SK-N-SH (cell line): ENCODE measurements around the gene GNAI3. TPM values are rescaled to one million over a fixed set of nuclear protein-coding genes. Genes with fewer than 3 reads are reported as not detected.
A peak's percentile ranks its signal among the peaks of the same experiment; 100 is the strongest.

Experiments
- CTCF ChIA-PET: fragments of 300-600, 350-600 bp; formaldehyde crosslinking; extraction: SDS; loops from one replicate; lab custom pipeline; 2021; lab: Yijun Ruan, JAX
- POLR2A ChIA-PET: fragments of 350-600 bp; sonication (Branson Sonifier 250); formaldehyde crosslinking; extraction: SDS; loops from one replicate; lab custom pipeline; 2020; ENCODE audit warnings: antibody characterized with exemption, inconsistent platforms; lab: Yijun Ruan, JAX
- DNase-seq: peaks from one replicate; pipeline ENCODE4 v3.0.0; 2012
- H2AFZ ChIP-seq: fragments of 200-600 bp; sonication (generic); 2 replicates; pipeline ENCODE4 v1.8.1; 2016; ENCODE audit warnings: antibody characterized with exemption, mild to moderate bottlenecking, low read depth
- H3F3A ChIP-seq: fragments of 200-600 bp; sonication (generic); replicated peaks from 2 replicates; pipeline ENCODE3; 2016; ENCODE audit warnings: antibody characterized with exemption, mild to moderate bottlenecking; ENCODE audit not compliant: insufficient read depth
- H3K27ac ChIP-seq, 2 experiments: fragments of 200-500 bp in 1 of 2; fragments of 200-600 bp in 1 of 2; sonication (Bioruptor generic) in 1 of 2; sonication (generic), shearing (Covaris generic) in 1 of 2; 2 replicates each; pipeline versions ENCODE4 v1.5.1 to v1.6.1; 2014 to 2016; ENCODE audit warnings: low read depth in 2 of 2, inconsistent platforms in 1 of 2, low read length in 1 of 2, mild to moderate bottlenecking in 1 of 2, mixed read lengths in 1 of 2
- H3K27me3 ChIP-seq: fragments of 200-600 bp; sonication (generic), shearing (Covaris generic); 2 replicates; pipeline ENCODE4 v1.6.1; 2016; ENCODE audit warnings: mixed run types; ENCODE audit not compliant: insufficient read depth
- H3K36me3 ChIP-seq, 2 experiments: fragments of 200-500 bp in 1 of 2; fragments of 200-600 bp in 1 of 2; sonication (Bioruptor generic) in 1 of 2; sonication (generic) in 1 of 2; replicated peaks in 1 of 2; 2 replicates each; pipeline versions ENCODE3 to v1.5.1; 2014 to 2016; ENCODE audit warnings: low read length in 1 of 2, mild to moderate bottlenecking in 1 of 2; ENCODE audit not compliant: insufficient read depth in 2 of 2, control insufficient read depth in 1 of 2
- H3K4me1 ChIP-seq, 2 experiments: fragments of 200-500 bp in 1 of 2; fragments of 200-600 bp in 1 of 2; sonication (Bioruptor generic) in 1 of 2; sonication (generic), shearing (Covaris generic) in 1 of 2; 2 replicates each; pipeline versions ENCODE4 v1.5.1 to v1.6.1; 2014 to 2016; ENCODE audit warnings: low read depth in 1 of 2, low read length in 1 of 2, mixed run types in 1 of 2; ENCODE audit not compliant: insufficient read depth in 2 of 2, control insufficient read depth in 1 of 2
- H3K4me2 ChIP-seq: fragments of 200-600 bp; sonication (generic), shearing (Covaris generic); 2 replicates; pipeline ENCODE4 v1.6.1; 2017; ENCODE audit warnings: mixed run types
- H3K4me3 ChIP-seq, 2 experiments: fragments of 200-500 bp in 1 of 2; fragments of 200-600 bp in 1 of 2; sonication (Bioruptor generic) in 1 of 2; sonication (generic), shearing (Covaris generic) in 1 of 2; 2 replicates each; pipeline versions ENCODE4 v1.5.1 to v1.8.1; 2014 to 2016; ENCODE audit warnings: low read depth in 2 of 2, inconsistent platforms in 1 of 2, low read length in 1 of 2, mild to moderate bottlenecking in 1 of 2, mixed read lengths in 1 of 2, moderate library complexity in 1 of 2
- H3K79me2 ChIP-seq: fragments of 200-600 bp; sonication (generic); 2 replicates; pipeline ENCODE4 v1.8.1; 2017; ENCODE audit warnings: mild to moderate bottlenecking; ENCODE audit not compliant: insufficient read depth
- H3K9ac ChIP-seq: fragments of 200-600 bp; sonication (generic); 2 replicates; pipeline ENCODE4 v1.6.1; 2017; ENCODE audit warnings: mixed run types
- H3K9me2 ChIP-seq: fragments of 200-600 bp; sonication (generic); 2 replicates; pipeline ENCODE4 v1.6.1; 2017; ENCODE audit warnings: mixed run types
- H3K9me3 ChIP-seq: fragments of 200-600 bp; sonication (generic); 2 replicates; pipeline ENCODE4 v1.6.1; 2017; ENCODE audit warnings: mixed run types, mild to moderate bottlenecking, moderate library complexity
- H4K20me1 ChIP-seq: fragments of 200-600 bp; sonication (generic); 2 replicates; pipeline ENCODE4 v1.6.1; 2017; ENCODE audit warnings: mild to moderate bottlenecking, mixed run types; ENCODE audit not compliant: insufficient read depth
- EP300 ChIP-seq, 2 experiments: IDR thresholded peaks; 2 replicates each; pipeline versions ENCODE4 v1.4.0 to v1.6.1; 2012; ENCODE audit warnings: borderline replicate concordance in 1 of 2, low read depth in 1 of 2, low read length in 1 of 2
- EZH2phosphoT487 ChIP-seq: fragments of 200-600 bp; sonication (generic); IDR thresholded peaks from 2 replicates; pipeline ENCODE4 v1.6.1; 2017; ENCODE audit warnings: low read depth, mixed run types, mild to moderate bottlenecking, antibody characterized with exemption, moderate library complexity, borderline replicate concordance
- FOSL2 ChIP-seq: IDR thresholded peaks from 2 replicates; pipeline ENCODE4 v1.4.0; 2012; ENCODE audit warnings: low read depth, mild to moderate bottlenecking, moderate library complexity, borderline replicate concordance
- FOXM1 ChIP-seq: IDR thresholded peaks from 2 replicates; pipeline ENCODE4 v1.4.0; 2012; ENCODE audit warnings: low read depth, mild to moderate bottlenecking
- GATA2 ChIP-seq: sonication (generic); formaldehyde crosslinking; IDR thresholded peaks from 2 replicates; pipeline ENCODE4 v1.5.0; 2020; ENCODE audit warnings: mild to moderate bottlenecking, missing genetic modification reagents
- NFIC ChIP-seq: IDR thresholded peaks from 2 replicates; pipeline ENCODE4 v1.4.0; 2012; ENCODE audit warnings: borderline replicate concordance
- POLR2AphosphoS5 ChIP-seq: IDR thresholded peaks from 2 replicates; pipeline ENCODE4 v1.6.1; 2012; ENCODE audit warnings: low read depth, low read length
- RAD21 ChIP-seq: IDR thresholded peaks from 2 replicates; pipeline ENCODE4 v1.6.1; 2012; ENCODE audit warnings: mild to moderate bottlenecking, low read length
- RXRA ChIP-seq: IDR thresholded peaks from 2 replicates; pipeline ENCODE4 v1.4.0; 2012; ENCODE audit warnings: low read depth, mild to moderate bottlenecking, borderline replicate concordance
- SIN3A ChIP-seq: IDR thresholded peaks from 2 replicates; pipeline ENCODE4 v1.6.1; 2012; ENCODE audit warnings: low read depth, mild to moderate bottlenecking, low read length, moderate library complexity, borderline replicate concordance
- TAF1 ChIP-seq: IDR thresholded peaks from 2 replicates; pipeline ENCODE4 v1.6.1; 2012; ENCODE audit warnings: low read depth, mild to moderate bottlenecking, low read length, moderate library complexity, borderline replicate concordance
- TCF12 ChIP-seq: IDR thresholded peaks from 2 replicates; pipeline ENCODE4 v1.4.0; 2012
- WGBS: methylation state at CpG from one replicate; pipeline ENCODE4 v1.1.6; 2017; ENCODE audit warnings: low lambda C conversion rate; 5-methylcytosine and 5-hydroxymethylcytosine counted together
- polyA plus RNA-seq, 3 experiments: library from polyadenylated mRNA; depleted of rRNA; stranded (reverse); fragments of >200 nt; gene quantifications; 2 replicates each; pipeline ENCODE4 v1.2.3, GENCODE V29; 2012
- TF ChIP-seq, protein P1 (sequence below): IDR thresholded peaks from 2 replicates; pipeline ENCODE4; 2012
- TF ChIP-seq, protein P2 (sequence below): fragments of 150-350 bp; IDR thresholded peaks from 2 replicates; pipeline ENCODE4 v1.6.1; 2016; ENCODE audit warnings: mild to moderate bottlenecking, low read depth, low read length
- TF ChIP-seq, protein P3 (sequence below): IDR thresholded peaks from 2 replicates; pipeline ENCODE4 v1.4.0; 2012; ENCODE audit warnings: low read depth
- TF ChIP-seq, protein P4 (sequence below): IDR thresholded peaks from 2 replicates; pipeline ENCODE4 v1.6.1; 2012; ENCODE audit warnings: mild to moderate bottlenecking, low read depth, low read length, moderate library complexity

Gene GNAI3
- polyA plus RNA-seq, 1 of the 3 experiments (the other 2 are of a cell fraction), result 4.0 TPM

DNA sequence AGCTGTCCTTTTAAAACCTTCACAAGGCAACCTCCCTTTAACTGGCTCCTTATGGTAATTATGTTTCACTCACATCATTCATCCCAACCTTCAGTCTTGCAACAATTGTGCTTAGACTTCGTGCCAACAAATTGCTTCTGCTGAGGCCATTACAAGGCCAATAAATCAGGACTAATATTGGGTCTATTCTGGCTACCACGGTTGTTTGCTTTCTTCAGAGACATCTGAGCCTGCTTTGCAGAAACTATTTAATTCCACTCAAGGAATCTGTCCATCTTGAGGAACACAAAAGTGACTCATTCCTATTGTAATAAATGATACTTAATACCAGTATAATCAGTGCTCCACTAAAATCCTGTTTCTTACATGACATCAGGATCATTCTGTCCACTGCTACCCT, 104.9 kb downstream of the GNAI3 start:
- Histone ChIP-seq H3K9me3 (no peaks in the 10 kb centered on the region), H3K27me3 (no peaks in the 10 kb centered on the region), H3K79me2 (no peaks in the 10 kb centered on the region), H3F3A (no peaks in the 10 kb centered on the region), H3K27ac (no peak overlapping the region), H3K36me3 (no peaks in the 10 kb centered on the region), H3K9ac (no peak overlapping the region), H4K20me1 (no peaks in the 10 kb centered on the region), H3K4me3 (no peak overlapping the region), H3K4me2 (peak overlapping the region; percentile 1; the same call in 1 of the 2 replicates), H2AFZ (no peak overlapping the region), H3K4me1 (peaks cover 15 to 30% of the 10 kb centered on the region in 2 experiments), H3K9me2 (no peaks in the 10 kb centered on the region)
- POLR2A ChIA-PET, result no interaction called here
- DNase-seq, result no peak
- TF ChIP-seq NFIC, result peak; percentile 37; the same call in 1 of the 2 replicates
- TF ChIP-seq, protein P1, sequence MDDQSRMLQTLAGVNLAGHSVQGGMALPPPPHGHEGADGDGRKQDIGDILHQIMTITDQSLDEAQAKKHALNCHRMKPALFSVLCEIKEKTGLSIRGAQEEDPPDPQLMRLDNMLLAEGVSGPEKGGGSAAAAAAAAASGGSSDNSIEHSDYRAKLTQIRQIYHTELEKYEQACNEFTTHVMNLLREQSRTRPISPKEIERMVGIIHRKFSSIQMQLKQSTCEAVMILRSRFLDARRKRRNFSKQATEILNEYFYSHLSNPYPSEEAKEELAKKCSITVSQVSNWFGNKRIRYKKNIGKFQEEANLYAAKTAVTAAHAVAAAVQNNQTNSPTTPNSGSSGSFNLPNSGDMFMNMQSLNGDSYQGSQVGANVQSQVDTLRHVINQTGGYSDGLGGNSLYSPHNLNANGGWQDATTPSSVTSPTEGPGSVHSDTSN, result peak; percentile 39; the same call in 1 of the 2 replicates
- peak; percentile 25; the same call in 1 of the 2 replicates for TF ChIP-seq TCF12
- TF ChIP-seq, protein P2, sequence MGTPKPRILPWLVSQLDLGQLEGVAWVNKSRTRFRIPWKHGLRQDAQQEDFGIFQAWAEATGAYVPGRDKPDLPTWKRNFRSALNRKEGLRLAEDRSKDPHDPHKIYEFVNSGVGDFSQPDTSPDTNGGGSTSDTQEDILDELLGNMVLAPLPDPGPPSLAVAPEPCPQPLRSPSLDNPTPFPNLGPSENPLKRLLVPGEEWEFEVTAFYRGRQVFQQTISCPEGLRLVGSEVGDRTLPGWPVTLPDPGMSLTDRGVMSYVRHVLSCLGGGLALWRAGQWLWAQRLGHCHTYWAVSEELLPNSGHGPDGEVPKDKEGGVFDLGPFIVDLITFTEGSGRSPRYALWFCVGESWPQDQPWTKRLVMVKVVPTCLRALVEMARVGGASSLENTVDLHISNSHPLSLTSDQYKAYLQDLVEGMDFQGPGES, result no peak
- TF ChIP-seq FOXM1, result no peak
- no peak for TF ChIP-seq POLR2AphosphoS5
- TF ChIP-seq RXRA, result no peak
- TF ChIP-seq FOSL2, result peak; percentile 10; the same call in 1 of the 2 replicates
- TF ChIP-seq, protein P3, sequence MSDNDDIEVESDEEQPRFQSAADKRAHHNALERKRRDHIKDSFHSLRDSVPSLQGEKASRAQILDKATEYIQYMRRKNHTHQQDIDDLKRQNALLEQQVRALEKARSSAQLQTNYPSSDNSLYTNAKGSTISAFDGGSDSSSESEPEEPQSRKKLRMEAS, result no peak
- CTCF ChIA-PET, result interaction anchor here (1.1 to 11.4 kb wide), 4 partner anchors 15 to 163 kb away, joined by 4 to 297 read pairs (median 130); partner anchors contain the start of gene GPR61
- 23% methylated on average over 2 of the region's 2 CpGs for WGBS

GRCh38 chr1:109654519-109654918, 106.1 kb downstream of the GNAI3 start:
- no peak overlapping the region for H3K9ac ChIP-seq
- no peak for DNase-seq
- POLR2A ChIA-PET, result interaction anchor here (3.3 kb wide), 1 partner anchor 106 kb away, joined by 13 read pairs; the partner anchor contains the start of gene GNAI3
- TF ChIP-seq, protein P1, result no peak
- TF ChIP-seq, protein P2, result no peak
- TF ChIP-seq EZH2phosphoT487 (no peak), RAD21 (no peak), GATA2 (no peak), SIN3A (no peak), RXRA (no peak), FOSL2 (no peak), EP300 (IDR thresholded peaks at IDR 0.05; ENCODE audit: borderline replicate concordance in 1 of 2, low read depth in 1 of 2, low read length in 1 of 2) (no peak), TAF1 (no peak)
- TF ChIP-seq, protein P4, sequence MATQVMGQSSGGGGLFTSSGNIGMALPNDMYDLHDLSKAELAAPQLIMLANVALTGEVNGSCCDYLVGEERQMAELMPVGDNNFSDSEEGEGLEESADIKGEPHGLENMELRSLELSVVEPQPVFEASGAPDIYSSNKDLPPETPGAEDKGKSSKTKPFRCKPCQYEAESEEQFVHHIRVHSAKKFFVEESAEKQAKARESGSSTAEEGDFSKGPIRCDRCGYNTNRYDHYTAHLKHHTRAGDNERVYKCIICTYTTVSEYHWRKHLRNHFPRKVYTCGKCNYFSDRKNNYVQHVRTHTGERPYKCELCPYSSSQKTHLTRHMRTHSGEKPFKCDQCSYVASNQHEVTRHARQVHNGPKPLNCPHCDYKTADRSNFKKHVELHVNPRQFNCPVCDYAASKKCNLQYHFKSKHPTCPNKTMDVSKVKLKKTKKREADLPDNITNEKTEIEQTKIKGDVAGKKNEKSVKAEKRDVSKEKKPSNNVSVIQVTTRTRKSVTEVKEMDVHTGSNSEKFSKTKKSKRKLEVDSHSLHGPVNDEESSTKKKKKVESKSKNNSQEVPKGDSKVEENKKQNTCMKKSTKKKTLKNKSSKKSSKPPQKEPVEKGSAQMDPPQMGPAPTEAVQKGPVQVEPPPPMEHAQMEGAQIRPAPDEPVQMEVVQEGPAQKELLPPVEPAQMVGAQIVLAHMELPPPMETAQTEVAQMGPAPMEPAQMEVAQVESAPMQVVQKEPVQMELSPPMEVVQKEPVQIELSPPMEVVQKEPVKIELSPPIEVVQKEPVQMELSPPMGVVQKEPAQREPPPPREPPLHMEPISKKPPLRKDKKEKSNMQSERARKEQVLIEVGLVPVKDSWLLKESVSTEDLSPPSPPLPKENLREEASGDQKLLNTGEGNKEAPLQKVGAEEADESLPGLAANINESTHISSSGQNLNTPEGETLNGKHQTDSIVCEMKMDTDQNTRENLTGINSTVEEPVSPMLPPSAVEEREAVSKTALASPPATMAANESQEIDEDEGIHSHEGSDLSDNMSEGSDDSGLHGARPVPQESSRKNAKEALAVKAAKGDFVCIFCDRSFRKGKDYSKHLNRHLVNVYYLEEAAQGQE, result no peak
- TF ChIP-seq, protein P3, result no peak

More at GRCh38 chr1:109654519-109654918, 106.1 kb downstream of the GNAI3 start:
- no peaks in the 10 kb centered on the region for H4K20me1 ChIP-seq
- H3K27me3 ChIP-seq, result no peaks in the 10 kb centered on the region
- H2AFZ ChIP-seq, result no peak overlapping the region
- H3K4me1 ChIP-seq, result peaks cover 12 to 24% of the 10 kb centered on the region in 2 experiments
- H3K79me2 ChIP-seq, result no peaks in the 10 kb centered on the region
- no peaks in the 10 kb centered on the region for H3K9me2 ChIP-seq
- CTCF ChIA-PET, result interaction anchor here (1.5 to 4.0 kb wide), 6 partner anchors 14 to 330 kb away, joined by 4 to 29 read pairs (median 14); partner anchors contain the start of gene AHCYL1
- H3K4me2 ChIP-seq, result no peak overlapping the region
- no peaks in the 10 kb centered on the region for H3F3A ChIP-seq
- H3K9me3 ChIP-seq, result no peaks in the 10 kb centered on the region
- 92% methylated on average over 12 of the region's 12 CpGs for WGBS
- no peak overlapping the region for H3K27ac ChIP-seq
- peaks cover 0 to 4% of the 10 kb centered on the region in 2 experiments for H3K36me3 ChIP-seq
- no peak overlapping the region for H3K4me3 ChIP-seq
